Measurements from ENCODE around the gene GALNTL6.

The GALNTL6 gene

DNA sequence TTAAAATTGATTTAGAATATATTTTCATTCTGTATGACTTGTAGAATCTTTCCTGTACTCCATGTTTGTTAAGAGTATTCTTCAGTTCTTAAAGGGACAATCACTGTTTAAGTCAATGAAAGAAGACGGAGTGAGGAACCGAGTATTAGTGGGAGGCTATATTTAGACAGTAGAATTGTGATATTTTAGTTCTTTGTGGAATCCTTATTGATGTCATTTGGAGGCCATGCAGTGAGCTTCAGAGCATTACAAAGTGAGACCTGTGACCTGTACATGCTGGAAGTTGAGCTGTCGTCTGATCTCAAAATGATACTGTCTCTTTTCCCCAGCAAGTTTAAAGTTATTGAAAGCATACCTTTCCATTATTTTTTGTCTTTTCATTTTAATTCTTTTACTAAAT is 394.7 kb downstream of the GALNTL6 start:
- DNase-seq (ENCODE audit: low spot score) = no peak

- DNase-seq (ENCODE audit: low spot score) = no peak
Measured at GRCh38 chr4:172220679-172221078, 407.5 kb downstream of the GALNTL6 start.

- DNase-seq (ENCODE audit: low spot score) = no peak
Measured at GRCh38 chr4:172225457-172225856, 412.3 kb downstream of the GALNTL6 start.

DNA sequence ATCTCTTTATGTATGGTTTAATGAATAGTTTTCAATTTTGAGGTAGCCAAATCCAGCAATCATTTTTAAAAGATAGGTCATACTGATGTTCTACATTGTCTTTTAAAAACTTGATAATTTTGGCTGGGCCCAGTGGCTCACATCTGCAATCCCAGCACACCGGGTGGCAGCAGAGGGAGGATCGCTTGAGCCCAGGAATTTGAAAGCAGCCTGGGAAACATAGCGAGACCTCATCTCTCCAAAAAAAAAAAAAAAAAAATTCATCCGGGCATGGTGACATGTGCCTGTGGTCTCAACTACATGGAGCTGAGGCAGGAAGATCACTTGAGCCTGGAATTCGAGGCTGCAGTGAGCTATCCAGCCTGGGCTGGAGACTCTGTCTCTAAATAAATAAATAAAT is 419.8 kb downstream of the GALNTL6 start:
- DNase-seq (ENCODE audit: low spot score) = no peak

DNA sequence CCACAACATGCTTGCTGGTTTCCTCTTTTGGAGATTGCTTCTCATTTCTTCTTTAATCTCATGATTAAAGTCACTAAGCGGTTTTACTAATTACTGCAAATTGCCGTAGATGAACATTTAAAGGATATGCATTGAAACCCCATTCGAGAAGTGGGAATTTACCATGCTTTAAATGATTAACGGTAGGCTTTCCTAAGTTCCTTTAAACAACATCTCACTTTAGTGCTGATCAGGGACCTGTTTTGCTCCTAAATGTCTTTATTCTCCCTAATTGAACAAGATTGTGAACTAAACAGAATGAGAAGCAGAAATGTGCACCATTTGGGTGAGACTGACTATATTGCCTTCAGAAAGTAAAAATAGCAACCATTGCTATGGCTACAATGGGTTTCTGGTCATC is 430.3 kb downstream of the GALNTL6 start:
- no peak for DNase-seq (ENCODE audit: low spot score)

GRCh38 chr4:172245516-172245915 is 432.3 kb downstream of the GALNTL6 start:
- no peak for DNase-seq (ENCODE audit: low spot score)

DNA sequence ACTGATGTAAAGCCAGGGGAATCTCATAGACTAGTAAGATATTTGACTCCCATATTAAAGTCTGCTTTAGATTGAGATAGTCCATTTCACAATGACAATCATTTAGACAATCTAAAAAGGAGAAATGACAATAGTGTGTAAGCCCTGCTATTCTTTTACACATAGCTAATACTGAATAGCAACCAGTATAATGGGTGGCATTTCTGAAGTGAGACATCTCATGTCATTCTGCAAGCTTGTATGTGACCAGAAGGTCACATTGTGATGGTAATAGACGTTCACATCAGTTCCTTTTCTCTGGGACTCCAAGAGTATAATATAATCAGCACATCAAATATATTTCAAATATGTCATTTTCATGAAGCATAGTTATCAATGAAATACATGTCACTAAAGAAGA is 440.2 kb downstream of the GALNTL6 start:
- DNase-seq (ENCODE audit: low spot score) = no peak

GRCh38 chr4:172256820-172257219 is 443.6 kb downstream of the GALNTL6 start:
- no peak for DNase-seq (ENCODE audit: low spot score)

GRCh38 chr4:172270397-172270796 is 457.2 kb downstream of the GALNTL6 start:
- no peak for DNase-seq (ENCODE audit: low spot score)

DNA sequence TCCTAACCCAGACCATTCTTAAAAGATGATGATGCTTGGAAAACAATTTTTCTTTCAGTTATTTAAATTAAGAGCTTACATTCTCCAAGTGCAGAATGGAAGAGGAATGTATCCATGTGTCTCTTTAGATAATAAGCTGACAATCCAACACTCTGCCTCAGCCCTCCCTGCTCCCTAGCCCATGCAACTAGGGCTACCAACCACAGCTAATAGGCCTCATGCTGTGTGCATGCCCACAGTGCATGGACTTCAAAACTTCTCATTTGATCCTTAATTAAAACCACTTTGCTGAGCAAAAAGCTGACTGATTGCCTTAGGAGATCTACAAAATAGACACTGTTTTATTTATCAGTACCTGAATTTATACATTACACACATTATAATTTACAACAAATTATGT is 473.9 kb downstream of the GALNTL6 start:
- no peak for DNase-seq (ENCODE audit: low spot score)

DNA sequence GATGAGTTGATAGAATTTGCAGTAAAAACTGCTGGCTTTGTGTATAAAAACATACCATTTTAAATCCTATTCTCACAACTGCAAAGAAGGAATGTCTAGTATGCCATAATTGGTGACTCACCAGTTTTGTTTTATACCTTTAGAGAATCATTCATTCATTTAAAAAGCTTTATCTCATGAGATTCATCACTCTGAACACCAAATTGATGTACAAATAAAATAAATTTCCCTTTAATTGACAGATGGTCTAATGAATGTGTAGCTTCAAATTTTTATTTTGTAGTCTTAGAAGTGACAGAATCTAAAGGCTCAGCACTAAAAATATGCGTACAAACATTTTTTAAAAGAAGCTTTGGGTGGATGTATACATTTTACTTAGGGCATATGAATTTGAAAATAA is 492.5 kb downstream of the GALNTL6 start:
- DNase-seq (ENCODE audit: low spot score) = no peak

- DNase-seq (ENCODE audit: low spot score) = no peak
Measured at GRCh38 chr4:172308078-172308477, 494.9 kb downstream of the GALNTL6 start.

DNA sequence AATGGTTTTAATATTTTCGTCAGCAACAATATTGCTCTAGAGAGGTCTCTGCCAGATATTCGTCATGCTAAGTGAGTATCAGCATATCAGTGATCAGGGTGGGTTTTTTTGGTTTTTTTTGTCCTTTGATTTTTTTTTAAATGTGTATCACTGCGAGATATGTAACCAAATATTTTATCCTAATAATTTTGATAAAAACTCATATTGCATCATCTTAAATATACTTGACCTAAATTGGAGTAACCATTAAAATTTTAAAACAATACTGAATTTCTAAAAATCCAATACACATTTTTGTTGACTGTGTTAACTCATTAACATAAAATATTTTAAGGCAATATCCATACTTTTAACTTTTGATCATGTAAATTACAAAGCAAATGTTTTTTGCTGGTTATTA is 498.5 kb downstream of the GALNTL6 start:
- no peak for DNase-seq (ENCODE audit: low spot score)

DNA sequence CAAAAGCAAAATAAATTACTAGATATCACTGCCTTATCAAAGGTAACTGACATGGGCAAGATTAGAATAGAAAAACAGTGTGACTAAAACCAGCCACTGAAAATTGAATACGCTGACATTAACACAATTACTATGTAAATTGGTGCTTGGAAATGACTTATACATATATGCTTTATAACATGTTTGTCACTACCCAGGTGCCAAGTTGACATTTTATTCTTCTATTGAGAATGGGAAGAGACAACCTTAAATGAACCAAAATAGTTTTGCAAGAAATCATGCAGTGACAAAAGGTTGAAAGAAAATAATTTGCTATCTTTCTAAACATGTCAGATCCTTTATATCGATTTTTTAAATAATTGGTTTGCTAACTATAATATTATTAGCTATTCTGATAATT is 510.1 kb downstream of the GALNTL6 start:
- DNase-seq (ENCODE audit: low spot score) = no peak

GRCh38 chr4:172344308-172344938 is 531.2 kb downstream of the GALNTL6 start:
- no peak for DNase-seq (ENCODE audit: low spot score)

DNA sequence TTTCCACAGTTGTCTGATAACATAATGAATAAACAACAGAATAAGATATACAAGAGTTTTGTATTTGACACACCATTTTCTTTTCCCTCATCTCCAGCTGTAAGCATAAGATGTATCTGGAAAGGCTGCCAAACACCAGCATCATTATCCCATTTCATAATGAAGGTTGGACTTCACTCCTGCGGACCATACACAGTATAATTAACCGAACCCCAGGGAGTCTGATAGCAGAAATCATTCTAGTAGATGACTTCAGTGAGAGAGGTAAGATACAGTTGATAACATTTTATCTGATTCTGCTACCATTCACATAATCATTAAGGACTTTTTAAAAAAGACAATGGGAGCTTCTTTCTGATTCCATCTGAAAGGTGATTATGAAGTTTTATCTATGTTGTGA is 535.2 kb downstream of the GALNTL6 start:
- DNase-seq (ENCODE audit: low spot score) = no peak

DNA sequence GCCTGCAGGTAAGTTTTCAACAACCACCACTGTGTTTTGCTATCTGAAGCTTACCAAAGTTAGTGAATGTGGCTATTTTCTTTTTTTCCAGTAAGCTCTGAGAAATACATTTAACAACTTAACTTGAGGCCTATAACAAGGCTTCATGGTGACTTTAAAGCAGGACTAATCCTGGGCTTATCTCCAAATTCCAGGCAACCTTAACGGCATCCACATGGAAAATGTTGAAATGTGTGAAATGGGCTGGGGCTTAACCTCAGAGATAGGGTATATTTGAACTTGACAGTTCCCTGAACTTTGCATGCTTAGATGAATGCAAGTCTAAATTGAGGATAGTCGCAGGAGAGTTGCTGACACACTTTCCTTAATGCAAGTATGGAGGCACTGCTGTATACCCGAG is 539.2 kb downstream of the GALNTL6 start:
- DNase-seq (ENCODE audit: low spot score) = no peak

- no peak for DNase-seq (ENCODE audit: low spot score)
Measured at GRCh38 chr4:172356016-172356415, 542.8 kb downstream of the GALNTL6 start.

DNA sequence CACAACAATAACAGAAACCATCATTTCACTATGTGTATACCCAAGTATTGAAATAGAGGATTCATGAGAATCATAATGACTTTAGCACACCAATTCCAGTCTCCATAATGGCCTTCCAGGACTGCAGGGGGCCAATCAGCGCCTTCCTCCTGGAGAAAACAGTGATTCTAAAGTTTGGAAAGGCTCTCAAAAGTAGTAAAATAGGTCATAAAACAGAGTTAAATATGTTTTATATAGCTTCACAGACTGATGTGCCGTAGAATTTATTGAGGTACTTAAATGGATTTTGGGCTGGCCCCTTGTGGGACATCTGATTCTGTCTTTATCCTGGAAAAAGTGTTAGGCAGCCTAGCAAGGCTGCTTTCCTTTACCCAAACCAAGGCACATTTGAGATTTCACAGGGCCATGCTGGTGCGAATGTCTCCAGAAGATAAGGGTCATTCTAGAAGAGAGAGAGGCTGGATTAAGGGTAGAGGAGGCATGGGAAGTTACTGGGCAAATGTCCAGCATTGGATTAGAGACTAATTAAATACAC is 543.9 kb downstream of the GALNTL6 start:
- DNase-seq (ENCODE audit: low spot score) = no peak

DNA sequence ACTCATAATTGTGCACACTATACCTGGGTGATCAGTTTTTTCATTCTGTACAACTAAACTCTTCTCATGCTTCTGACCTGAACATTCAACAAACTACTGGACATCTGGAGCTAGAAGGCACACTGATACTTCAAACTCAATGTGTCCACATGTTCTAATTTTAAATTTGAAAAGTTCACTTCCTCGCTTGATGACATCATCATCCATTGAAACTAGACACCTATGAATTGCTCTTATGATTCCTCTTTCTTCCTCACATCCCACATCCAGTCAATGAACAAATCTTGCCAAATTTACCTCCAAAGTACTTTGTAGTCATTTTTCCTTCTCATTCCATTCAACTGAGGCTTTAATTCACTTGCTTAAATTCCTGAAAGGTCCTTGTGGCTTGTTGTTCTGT is 549.4 kb downstream of the GALNTL6 start:
- no peak for DNase-seq (ENCODE audit: low spot score)

DNA sequence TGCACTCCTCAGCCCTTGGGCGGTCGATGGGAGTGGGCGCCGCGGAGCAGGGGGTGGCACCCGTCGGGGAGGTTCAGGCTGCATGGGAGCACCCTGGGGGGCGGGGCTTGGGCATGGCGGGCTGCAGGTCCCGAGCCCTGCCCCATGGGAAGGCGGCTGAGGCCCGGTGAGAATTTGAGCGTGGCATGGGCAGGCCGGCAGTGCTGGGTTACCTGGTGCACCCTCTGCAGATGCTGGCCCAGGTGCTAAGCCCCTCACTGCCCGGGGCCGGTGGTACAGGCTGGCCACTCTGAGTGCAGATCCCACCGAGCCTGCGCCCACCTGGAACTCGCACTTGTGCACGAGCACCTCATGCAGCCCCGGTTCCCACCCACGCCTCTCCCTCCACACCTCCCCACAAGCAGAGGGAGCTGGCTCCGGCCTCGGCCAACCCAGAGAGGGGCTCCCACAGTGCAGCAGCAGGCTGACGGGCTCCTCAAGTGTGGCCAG is 556.3 kb downstream of the GALNTL6 start:
- no peak for DNase-seq (ENCODE audit: low spot score)

GRCh38 chr4:172377486-172378140 is 564.4 kb downstream of the GALNTL6 start:
- DNase-seq (ENCODE audit: low spot score) = no peak

- no peak for DNase-seq (ENCODE audit: low spot score)
Measured at GRCh38 chr4:172379834-172380233, 566.6 kb downstream of the GALNTL6 start.

GRCh38 chr4:172390331-172390730 is 577.1 kb downstream of the GALNTL6 start:
- no peak for DNase-seq (ENCODE audit: low spot score)
